G401 (cell line): ENCODE measurements around the gene SNX21. TPM values are rescaled to one million over a fixed set of nuclear protein-coding genes. Genes with fewer than 3 reads are reported as not detected.

Experiments used
- DNase-seq: peaks from one replicate; pipeline ENCODE4 v3.0.0-alpha.2; 2015; ENCODE audit warnings: low spot score
- in situ Hi-C: cut with HindIII; loops from 2 replicates; pipeline ENCODE4 v1.10.0; 2016; ENCODE audit warnings: low sequenced_read_pairs, mixed read lengths
- total RNA-seq: library from RNA; depleted of rRNA; stranded (reverse); fragments of >200 nt; shearing (Covaris generic); gene quantifications from 2 replicates; pipeline ENCODE4 v1.2.3, GENCODE V29; 2014

The SNX21 gene
- total RNA-seq, 1 experiment from 2014 or later = 45.6 TPM

- in situ Hi-C loops = no loop called here
- DNase-seq = no peak
These were observed 9.9 kb downstream of the SNX21 start for GRCh38 chr20:45843506-45843905.

DNA sequence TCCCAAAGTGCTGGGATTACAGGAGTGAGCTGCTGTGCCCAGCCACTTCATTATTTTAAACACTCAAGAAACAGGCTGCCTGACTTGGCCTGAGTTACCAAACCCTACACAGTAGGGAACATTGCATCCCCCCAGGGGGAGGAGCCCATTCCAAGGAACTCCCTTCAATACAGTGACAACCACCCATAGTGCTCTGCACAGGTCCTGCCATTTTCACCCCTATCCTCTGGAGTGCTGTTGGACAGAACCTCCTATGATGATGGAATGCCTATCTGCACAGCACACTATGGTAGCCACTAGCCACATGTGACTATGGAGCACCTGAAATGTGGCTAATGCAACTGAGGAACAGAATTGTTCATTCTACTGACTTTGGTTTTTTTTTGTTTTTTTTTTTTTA lies 11.9 kb downstream of the SNX21 start:
- in situ Hi-C loops = no loop called here

DNA sequence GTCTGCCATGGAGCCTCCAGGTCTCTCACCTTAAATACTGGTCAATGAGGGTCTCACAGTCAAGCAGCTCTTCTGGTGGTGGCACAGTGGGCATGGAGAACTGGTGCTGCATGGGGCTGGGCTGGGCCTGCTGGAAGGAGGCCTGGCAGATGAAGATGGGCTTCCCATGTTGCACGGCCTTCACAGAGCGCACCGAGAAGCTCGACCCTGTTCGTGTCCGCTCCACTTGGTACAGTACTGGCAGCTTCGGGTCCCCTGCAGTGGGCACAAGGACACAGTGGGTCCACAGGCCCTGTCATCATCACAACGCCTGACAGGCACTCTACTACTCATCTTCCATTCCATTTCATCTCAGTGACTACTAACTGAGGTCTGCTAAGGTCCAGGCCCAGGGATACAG lies 14.8 kb downstream of the SNX21 start:
- in situ Hi-C loops = no loop called here

More for the DNA sequence above, 11.9 kb downstream of the SNX21 start:
- DNase-seq = no peak

DNA sequence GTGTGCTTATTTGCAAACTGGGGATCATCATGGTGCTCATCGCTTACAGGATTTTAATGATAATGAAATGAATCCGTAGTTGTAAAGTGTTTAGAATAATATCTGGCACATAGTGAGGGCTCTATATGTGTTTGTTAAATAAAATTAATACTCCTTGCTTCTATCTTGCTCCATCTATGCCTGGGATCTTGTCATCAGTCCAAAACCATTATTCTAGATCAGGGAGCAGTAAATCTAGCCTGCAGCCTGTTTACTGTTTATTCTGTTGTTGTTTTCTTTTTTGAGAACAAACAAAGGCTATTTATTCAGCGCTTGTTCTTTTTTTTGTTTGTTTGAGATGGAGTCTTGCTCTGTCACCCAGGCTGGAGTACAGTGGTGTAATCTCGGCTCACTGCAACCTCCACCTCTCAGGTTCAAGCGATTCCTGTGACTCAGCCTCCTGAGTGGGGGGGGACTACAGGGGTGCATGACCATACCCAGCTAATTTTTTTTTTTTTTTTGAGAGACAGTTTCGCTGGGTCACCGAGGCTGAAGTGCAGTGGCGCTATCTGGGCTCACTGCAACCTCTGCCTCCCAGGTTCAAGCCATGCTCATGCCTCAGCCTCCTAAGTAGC lies 15.5 kb downstream of the SNX21 start:
- no peak for DNase-seq
- in situ Hi-C loops = no loop called here

More for the DNA sequence above, 14.8 kb downstream of the SNX21 start:
- DNase-seq = no peak

- in situ Hi-C loops = no loop called here
- no peak for DNase-seq
These were observed 16.6 kb downstream of the SNX21 start for GRCh38 chr20:45850238-45850637.

DNA sequence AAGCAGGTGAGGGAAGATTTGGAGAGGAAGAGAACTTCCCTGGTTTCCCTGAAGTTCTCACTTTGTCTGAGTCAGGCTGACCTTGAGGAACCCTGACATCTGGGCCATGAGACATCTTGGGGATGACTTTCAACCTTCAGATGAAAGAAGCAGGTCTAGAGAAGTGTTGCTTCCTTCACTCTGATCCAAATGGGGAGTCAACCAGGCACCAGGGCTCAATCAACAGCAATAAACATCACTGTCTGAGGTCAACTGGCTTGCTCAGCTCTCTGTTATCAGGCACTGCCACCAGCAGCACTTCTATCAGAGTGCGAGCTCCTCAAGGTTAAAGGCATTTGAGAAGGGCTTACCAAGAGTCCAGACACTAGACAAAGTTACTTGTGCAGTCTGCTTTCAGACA lies 17.3 kb downstream of the SNX21 start:
- in situ Hi-C loops = no loop called here
- no peak for DNase-seq

GRCh38 chr20:45851501-45851900 lies 17.9 kb downstream of the SNX21 start:
- in situ Hi-C loops = no loop called here
- DNase-seq = no peak

- in situ Hi-C loops = no loop called here
These were observed 18.7 kb downstream of the SNX21 start for GRCh38 chr20:45852326-45852725.

GRCh38 chr20:45853484-45853883 lies 19.9 kb downstream of the SNX21 start:
- in situ Hi-C loops = no loop called here
- DNase-seq = no peak

More at GRCh38 chr20:45852326-45852725, 18.7 kb downstream of the SNX21 start:
- no peak for DNase-seq

DNA sequence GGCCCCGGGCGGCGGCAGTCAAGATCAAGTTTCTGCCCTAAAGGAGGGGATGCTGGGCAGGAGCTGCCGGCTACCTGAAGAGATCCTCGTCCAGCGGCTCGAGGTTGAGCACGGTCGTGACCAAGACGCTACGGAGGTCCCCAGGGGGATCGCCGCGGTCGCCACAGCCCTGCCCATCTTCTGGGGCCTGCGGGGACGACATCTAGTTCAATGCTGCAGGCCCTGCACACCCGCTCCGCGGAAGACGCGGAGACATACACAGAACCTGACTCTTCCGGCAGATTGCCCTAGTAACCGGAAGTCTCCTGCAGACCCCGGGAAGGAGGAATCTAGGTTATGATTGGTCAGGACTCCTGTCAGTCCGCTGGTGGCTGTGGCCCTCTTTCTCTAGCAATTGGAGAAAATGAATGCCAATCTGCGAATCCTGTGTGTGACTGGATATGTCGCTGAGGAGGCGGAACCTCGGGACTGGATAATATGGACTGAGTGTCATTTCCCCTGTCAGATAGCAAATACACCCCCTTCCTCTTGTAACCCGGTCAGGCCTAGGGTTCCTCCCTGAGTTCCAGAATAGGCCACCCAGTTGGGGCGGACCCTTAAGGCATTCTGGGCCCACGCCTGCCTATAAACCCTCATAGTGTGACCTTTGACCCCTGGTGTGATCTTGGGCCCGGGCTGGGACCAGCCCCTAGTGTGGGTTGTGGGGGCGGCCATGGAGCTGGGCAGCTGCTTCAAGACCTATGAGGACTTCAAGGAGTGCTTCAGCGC lies 23.7 kb downstream of the SNX21 start, which contains the start of the genes ACOT8 and ZSWIM3:
Gene ACOT8 (minus strand): TSS at position 279 of the 768 bp plus-strand sequence. CDS start 77 bp downstream, at position 202.
Gene ZSWIM3 (plus strand): TSS at position 501 of the 768 bp plus-strand sequence. CDS start 212 bp downstream, at position 713.
- DNase-seq = peak; percentile 100
- in situ Hi-C loops = no loop called here

- in situ Hi-C loops = no loop called here
- no peak for DNase-seq
These were observed 24.2 kb downstream of the SNX21 start for GRCh38 chr20:45857882-45858216.

- in situ Hi-C loops = no loop called here
- no peak for DNase-seq
These were observed 26.3 kb downstream of the SNX21 start for GRCh38 chr20:45859916-45860315.

DNA sequence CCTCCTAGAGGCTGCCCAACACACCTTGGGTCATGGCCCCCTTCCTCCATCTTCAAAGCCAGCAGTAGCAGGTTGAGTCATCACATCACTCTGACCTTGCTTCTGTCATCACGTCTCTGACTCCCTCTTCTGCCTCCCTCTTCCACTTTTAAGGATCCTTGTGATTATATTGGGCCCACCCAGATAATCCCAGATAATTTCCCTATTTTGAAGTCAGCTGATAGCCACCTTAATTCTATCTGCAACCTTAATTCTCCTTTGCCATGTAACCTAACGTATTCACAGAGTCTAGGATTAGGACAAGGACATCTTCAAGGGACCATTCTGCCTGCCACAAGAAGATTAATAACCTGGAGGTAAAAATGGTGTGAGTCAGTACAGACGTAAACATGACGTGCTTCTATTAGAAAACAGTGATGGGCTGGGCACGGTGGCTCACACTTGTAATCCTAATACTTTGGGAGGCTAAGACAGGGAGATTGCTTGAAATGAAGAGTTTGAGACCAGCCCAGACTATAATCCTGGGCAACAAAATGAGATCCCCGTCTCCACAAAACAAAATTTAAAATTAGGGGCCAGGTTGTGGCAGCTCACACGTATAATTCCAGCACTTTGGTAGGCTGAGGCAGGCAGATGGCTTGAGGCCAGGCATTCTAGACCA lies 27.1 kb downstream of the SNX21 start:
- in situ Hi-C loops = no loop called here
- no peak for DNase-seq

DNA sequence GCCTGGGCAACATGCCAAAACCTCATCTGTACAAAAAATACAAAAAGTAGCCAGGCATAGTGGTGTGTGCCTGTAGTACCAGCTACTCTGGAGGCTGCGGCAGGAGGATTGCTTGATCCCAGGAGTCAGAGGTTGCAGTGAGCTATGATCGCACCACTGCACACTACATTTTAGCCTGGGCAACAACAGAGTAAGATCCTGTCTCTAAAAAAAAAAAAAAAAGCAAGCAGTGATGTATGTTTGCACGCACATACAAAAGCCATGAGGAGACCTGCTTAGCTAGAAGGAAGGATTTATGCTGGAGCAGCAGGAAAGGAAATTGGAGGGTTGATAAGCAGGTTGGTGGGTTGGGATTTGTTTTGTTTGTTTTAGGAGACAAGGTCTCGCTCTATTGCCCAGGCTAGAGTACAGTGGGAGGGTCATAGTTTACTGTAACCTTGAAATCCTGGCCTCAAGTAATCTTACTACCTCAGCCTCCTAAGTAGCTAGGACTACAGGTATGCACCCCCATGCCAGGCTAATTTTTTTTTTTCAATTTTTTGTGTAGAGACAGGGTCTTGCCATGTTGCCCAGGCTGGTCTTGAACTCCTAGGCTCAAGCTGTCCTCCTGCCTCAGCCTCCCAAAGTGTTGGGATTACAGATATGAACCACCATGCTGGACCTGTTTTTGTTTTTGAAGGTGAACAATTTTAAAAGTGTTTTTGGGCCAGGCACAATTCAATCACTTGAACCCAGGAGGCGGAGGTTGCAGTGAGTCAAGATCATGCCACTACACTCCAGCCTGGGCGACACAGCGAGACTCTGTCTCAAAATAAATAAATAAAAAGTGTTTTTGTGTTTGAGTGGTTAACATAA lies 27.8 kb downstream of the SNX21 start:
- DNase-seq = no peak
- in situ Hi-C loops = no loop called here

DNA sequence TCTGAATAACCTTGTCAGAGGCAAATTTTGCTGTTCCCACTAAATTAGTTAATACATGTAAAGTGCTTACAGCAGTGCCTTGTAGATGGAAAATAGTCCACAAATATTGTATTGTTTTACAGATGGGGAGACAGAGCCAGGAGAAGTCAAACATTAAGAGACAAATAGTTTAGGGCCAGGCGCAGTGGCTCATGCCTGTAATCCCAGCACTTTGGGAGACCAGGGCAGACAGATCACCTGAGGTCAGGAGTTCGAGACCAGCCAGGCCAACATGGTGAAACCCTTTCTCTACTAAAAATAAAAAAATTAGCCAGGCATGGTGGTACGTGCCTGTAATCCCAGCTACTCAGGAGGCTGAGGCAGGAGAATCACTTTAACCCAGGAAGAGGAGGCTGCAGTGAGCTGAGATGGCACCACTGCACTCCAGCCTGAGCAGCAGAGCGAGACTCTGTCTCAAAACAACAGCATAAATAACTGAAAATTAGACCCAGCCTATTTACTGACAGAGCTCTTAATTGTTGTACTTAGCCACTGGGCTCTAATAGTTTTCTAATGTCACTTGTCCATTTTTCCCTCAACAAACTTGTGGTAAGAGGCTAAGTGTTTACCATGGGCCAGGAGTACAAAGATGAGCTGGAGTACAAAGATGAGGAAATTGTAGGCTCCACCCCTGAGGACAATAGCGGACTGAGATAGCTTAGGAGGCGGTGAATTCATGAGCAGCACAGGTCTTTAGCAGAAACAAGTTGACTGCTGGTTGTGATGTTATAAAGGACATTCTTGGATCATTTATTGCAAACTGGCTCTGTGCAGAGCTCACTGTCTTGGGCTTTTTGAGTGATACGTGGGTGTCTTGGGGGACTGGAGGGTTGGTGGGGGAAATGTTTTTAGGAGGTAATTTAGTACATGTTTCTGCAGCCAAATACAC lies 30.2 kb downstream of the SNX21 start:
- DNase-seq = no peak
- in situ Hi-C loops = no loop called here

- no peak for DNase-seq
- in situ Hi-C loops = no loop called here
These were observed 32.9 kb downstream of the SNX21 start for GRCh38 chr20:45866454-45866853.

DNA sequence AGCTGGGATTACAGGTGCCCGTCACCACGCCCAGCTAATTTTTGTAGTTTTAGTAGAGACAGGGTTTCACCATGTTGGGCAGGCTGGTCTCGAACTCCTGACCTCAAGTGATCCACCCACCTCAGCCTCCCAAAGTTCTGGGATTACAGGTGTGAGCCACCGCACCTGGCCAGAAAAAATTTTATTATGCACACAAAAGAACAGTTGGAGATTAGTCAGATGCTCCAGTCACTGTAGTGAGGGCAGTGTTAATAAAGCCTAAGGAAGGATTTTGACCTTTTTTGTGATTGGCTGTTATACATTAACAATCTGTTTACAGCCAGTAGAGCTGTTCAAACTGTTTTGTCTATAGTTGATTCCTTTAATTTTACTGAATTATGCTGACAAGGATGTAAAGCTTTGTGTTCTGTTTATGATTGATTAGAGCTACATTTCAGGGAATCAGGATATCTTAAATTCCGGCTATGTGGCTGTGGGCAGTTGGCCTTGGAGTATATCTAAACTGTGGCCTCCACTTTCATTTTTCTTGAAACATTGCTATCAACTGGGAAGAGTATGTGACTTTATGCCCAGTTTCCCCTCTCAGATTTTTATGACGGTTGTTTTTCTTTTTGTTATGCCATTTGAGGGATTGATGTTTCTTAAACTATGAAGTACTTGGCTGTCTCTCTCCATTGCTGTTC lies 33.7 kb downstream of the SNX21 start:
- in situ Hi-C loops = no loop called here

DNA sequence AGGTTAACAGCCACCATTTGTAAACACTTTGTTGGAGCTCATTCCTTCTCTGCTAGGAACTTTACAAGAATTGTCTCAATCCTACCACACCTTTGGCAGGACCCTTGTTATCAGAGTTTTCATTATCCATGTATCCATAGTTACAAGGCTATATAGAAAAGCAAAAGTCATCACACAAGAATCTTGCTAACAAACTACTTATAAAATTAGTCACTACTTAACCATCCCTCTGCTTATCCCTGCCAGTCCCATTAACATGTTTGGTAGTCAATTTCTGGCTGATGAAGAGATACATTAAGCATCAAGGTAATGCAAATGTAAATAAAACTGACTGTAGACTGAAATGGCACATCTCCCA lies 34.2 kb downstream of the SNX21 start:
- in situ Hi-C loops = no loop called here
- DNase-seq = no peak

More for the DNA sequence above, 33.7 kb downstream of the SNX21 start:
- DNase-seq = no peak
